ENCODE results near the gene TINAG.
"Not testable (repeated sequence)": the region's sequence is repeated elsewhere in the genome, so short reads cannot be mapped to it uniquely, and the experiment has no call there.

TINAG gene

GRCh38 chr6:54308986-54309315, 710 bp downstream of the TINAG start:
- no peak for DNase-seq

DNA sequence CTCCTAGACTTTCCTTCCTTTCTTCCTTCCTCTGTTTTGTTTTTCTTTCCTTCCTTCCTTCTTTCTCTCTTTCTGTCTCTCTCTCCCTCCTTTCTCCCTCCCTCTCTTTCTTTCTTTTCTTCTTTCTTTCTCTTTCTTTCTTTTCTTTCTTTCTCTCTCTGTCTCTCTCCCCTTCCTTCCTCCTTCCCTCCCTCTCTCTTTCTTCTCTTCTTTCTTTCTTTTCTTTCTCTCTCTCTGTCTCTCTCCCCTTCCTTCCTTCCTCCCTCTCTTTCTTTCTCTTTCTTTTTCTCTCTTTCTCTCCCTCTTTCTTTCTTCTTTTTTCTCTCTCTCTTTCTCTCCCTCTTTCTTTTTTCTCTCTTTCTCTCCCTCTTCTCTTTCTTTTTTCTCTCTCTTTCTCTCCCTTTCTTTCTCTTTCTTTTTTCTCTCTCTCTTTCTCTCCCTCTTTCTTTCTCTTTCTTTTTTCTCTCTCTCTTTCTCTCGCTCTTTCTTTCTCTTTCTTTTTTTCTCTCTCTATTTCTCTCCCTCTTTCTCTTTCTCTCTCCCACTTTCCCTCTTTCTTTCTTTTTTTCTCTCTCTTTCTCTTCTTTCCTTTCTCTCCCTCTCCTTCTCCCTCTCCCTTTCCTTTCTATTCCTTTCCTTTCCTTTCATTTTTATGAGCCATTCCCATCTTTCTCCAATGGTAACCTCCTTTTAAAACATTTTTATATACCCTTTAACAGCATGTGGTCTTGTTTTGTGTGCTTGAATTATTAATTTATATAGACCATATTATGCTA, 2.3 kb downstream of the TINAG start:
- no peak for DNase-seq

GRCh38 chr6:54315656-54316055, 7.4 kb downstream of the TINAG start:
- no peak for DNase-seq

GRCh38 chr6:54320871-54321270, 12.6 kb downstream of the TINAG start:
- no peak for DNase-seq

- DNase-seq, result no peak
Measured at GRCh38 chr6:54327631-54328030, 19.4 kb downstream of the TINAG start.

GRCh38 chr6:54331571-54331970, 23.3 kb downstream of the TINAG start:
- DNase-seq, result not testable (repeated sequence)

- DNase-seq, result no peak
Measured at GRCh38 chr6:54335871-54336270, 27.6 kb downstream of the TINAG start.

DNA sequence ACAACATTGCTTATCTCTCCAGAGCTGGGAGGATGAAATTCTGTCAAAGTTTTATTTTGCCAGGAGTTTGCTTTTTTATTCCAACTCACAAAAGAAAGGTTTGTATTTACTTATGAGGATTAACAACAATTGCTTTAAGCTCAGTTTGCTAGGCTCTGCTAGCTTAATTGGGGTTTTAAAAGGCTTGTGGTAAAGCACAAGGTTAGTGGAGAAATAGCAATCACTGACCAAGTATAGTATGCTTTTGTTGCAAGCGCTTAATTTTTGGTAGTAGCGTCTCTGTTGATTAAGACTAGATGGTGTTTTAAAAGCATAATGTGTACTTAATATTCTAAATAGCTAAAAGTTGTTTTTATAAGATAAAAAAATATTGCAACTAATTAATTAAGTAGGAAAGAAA, 45.7 kb downstream of the TINAG start:
- no peak for DNase-seq

GRCh38 chr6:54354608-54355007, 46.4 kb downstream of the TINAG start:
- DNase-seq, result no peak

GRCh38 chr6:54357141-54357540, 48.9 kb downstream of the TINAG start:
- no peak for DNase-seq

DNA sequence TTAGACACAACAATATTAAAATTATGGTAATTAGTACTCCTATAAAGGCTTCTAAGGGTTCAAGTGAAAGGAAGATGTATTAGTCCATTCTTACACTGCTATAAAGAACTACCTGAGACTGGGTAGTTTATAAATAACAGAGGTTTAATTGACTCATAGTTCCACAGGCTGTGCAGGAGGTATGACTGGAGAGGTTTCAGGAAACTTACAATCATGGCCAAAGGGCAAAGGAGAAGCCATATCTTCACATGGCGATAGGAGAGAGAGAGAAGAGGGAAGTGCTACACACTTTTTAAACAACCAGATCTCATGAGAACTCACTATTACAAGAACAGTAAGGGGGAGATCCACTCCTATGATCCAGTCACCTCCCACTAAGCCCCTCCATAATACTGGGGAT, 52.9 kb downstream of the TINAG start:
- DNase-seq, result no peak

GRCh38 chr6:54361734-54362133, 53.5 kb downstream of the TINAG start:
- no peak for DNase-seq

- DNase-seq, result no peak
Measured at GRCh38 chr6:54366667-54367327, 58.6 kb downstream of the TINAG start.

DNA sequence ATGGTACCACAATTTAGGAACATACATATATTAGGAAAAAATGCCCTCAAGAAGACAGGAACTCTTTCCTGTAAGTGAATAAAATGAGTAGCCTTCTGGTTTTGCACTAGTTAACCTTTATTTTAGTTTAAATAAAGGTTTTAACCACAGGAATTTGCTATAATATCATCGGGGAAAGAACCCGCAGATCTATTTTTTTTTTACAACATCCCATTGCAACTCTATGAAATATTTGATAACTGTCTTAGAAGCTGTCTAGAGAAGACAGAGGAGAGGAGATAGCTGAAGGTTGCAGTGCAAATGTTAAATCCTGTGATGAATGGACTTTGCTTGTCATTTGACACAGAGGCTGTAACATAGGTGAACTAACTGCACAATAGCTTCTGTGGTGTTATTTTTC, 69.5 kb downstream of the TINAG start:
- no peak for DNase-seq

GRCh38 chr6:54386295-54386694, 78.1 kb downstream of the TINAG start:
- no peak for DNase-seq

DNA sequence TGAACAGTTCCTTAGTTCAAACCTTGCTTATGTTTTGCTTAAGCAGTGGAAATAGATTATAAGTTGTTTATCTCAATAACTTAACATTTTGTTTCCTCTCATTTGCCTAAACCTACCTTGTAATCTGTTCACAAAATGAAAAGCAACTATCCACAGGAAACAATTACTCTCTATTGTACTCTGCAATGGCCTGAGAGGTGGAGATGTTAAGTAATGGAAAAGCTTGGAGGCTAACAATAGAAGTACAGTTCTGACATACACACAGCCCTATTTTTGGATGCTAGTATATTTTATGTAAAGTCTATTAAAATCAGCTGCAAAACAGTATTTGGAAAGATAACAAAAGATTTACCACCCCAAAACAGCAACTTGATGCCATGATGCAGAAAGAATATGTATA, 82.1 kb downstream of the TINAG start:
- DNase-seq, result no peak

DNA sequence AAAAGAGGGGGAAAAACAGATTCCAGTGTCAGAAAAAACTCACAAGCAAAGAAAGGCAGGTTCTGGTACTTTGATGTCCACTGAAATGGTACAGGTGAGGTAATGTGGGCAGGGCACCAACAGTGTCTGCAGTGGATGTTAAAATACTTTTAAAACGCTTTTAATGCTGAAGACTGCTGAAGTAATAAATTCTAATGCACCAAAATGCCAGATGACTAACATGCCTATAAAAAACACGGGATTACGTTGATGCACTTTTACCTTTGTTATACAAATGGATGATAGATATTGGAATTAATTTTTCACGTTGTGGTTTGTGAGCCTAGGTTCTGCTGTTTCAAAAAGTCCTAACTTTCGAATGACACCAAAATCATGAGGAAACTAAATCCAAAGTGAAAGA, 83.3 kb downstream of the TINAG start:
- DNase-seq, result no peak

GRCh38 chr6:54403096-54403495, 94.9 kb downstream of the TINAG start:
- DNase-seq, result no peak

DNA sequence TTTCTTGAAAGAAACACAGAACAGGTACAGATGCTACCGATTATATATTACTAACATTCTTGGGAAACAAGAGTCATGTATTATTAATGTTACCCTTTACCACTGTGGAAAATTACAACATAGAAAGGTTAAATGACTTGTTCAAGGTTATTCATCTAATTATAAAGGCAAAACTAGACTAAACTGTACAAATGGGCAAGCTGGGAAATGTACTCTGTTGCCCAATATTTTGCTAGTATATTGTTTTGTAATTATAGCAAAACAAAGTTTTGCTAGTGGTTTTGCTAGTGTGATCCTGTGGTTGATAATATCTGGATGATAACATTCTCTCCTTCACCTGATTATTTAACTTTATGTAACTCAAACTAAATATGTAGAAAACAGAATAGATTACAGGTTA, 96.5 kb downstream of the TINAG start:
- DNase-seq, result no peak

DNA sequence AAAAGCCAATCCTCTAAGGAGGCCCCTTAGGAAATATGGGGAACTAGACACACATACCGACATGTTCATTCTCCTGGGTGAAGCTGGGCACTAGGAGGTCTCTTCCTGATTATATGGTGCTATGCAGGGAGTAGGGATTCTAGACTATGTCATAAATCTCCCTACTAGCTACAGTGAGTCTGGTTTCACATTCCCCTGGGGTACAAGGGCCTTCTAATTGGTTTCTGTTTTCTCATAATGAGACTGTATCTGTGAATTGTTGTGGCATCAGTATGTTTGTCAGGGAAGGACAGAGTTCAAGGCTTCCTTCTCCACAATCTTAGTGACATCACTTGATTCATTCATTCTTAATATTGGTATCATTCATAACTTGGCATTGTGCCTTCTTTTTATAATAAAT, 103.5 kb downstream of the TINAG start:
- no peak for DNase-seq

GRCh38 chr6:54415517-54415916, 107.3 kb downstream of the TINAG start:
- DNase-seq, result no peak

DNA sequence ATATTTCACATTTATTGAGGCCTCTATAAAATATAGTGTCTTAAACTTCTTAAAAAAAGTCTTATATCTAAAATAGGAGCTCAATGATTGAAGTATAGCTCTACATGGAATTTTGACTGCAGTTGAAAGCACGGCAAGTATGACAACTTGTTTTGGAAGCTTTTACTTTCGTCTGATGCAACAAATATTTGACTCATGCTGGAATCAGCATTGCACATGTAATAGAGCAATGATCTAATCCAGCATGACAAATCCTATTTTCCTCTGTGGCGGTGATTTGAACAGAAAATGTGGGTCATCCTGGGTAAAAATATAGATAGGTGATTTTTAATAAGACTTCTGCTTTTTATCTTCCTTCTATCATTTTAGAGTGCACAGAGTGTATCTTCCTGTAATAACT, 111.6 kb downstream of the TINAG start:
- DNase-seq, result no peak

GRCh38 chr6:54426995-54427394, 118.8 kb downstream of the TINAG start:
- no peak for DNase-seq

DNA sequence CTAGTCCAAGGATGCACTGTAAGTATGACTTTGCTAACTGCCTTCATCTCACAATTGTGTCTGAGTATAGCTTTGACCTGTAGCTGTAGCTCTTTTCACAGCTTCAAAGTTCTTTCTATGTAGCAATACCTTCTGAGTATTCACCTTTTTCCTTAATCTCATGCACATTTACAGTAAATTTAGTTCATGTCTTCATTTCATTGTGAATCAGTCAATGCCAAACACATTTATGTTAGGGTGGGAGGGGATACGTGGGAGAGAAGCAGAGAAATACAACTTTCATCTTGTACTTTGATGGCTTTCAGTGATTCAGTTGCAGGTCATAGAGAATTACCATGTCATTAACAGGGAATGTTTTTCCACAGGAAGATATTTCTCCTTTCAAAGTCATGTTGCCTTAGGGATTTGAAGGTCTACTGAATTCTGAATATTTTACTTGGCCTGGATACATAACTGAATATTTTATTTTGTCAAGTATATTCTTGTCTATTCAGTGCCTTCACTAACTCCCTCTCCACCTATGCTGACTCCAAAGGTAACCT, 119.2 kb downstream of the TINAG start:
- DNase-seq, result no peak

- DNase-seq, result no peak
Measured at GRCh38 chr6:54428431-54428830, 120.2 kb downstream of the TINAG start.
